Activated CD8-positive, alpha-beta memory T cell treated with anti-CD3 and anti-CD28 coated beads, Interleukin-2, amount 10 ng/mL, durations not matched to agents 7 days and 5 days (primary cell): ENCODE results near the gene RBM6. TPM values are rescaled to one million over a fixed set of nuclear protein-coding genes. Genes with fewer than 3 reads are reported as not detected.

Source experiments
- ATAC-seq: fragments of 150-1000 bp; cut with Tn5 transposase; one replicate; pipeline ENCODE4 v1.10.0; 2021; ENCODE audit warnings: moderate library complexity
- CTCF ChIA-PET: fragments of 350-600 bp; sonication (Branson Sonifier 250); formaldehyde crosslinking; loops from one replicate; lab custom pipeline; 2021; ENCODE audit warnings: antibody characterized with exemption; lab: Charles Lee
- DNase-seq: peaks from one replicate; pipeline ENCODE4 v3.0.0-alpha.2; 2020
- H3K27ac Mint-ChIP-seq: one replicate; pipeline ENCODE4 v1.8.0; 2021; ENCODE audit warnings: mild to moderate bottlenecking, mixed read lengths
- H3K27me3 Mint-ChIP-seq: one replicate; pipeline ENCODE4 v1.8.0; 2021; ENCODE audit warnings: mixed read lengths
- H3K36me3 Mint-ChIP-seq: one replicate; pipeline ENCODE4 v1.8.0; 2021; ENCODE audit warnings: mild to moderate bottlenecking, mixed read lengths
- H3K4me1 Mint-ChIP-seq: one replicate; pipeline ENCODE4 v1.8.0; 2021; ENCODE audit warnings: mixed read lengths
- H3K4me3 Mint-ChIP-seq: one replicate; pipeline ENCODE4 v1.8.0; 2021; ENCODE audit warnings: mild to moderate bottlenecking, moderate library complexity, mixed read lengths
- H3K9me3 Mint-ChIP-seq: one replicate; pipeline ENCODE4 v1.8.0; 2022; ENCODE audit warnings: low read depth, mixed read lengths
- total RNA-seq, 2 experiments: library from RNA; stranded (reverse); gene quantifications; one replicate each; pipeline ENCODE4 v1.2.3, GENCODE V29; 2021

RBM6 gene, protein sequence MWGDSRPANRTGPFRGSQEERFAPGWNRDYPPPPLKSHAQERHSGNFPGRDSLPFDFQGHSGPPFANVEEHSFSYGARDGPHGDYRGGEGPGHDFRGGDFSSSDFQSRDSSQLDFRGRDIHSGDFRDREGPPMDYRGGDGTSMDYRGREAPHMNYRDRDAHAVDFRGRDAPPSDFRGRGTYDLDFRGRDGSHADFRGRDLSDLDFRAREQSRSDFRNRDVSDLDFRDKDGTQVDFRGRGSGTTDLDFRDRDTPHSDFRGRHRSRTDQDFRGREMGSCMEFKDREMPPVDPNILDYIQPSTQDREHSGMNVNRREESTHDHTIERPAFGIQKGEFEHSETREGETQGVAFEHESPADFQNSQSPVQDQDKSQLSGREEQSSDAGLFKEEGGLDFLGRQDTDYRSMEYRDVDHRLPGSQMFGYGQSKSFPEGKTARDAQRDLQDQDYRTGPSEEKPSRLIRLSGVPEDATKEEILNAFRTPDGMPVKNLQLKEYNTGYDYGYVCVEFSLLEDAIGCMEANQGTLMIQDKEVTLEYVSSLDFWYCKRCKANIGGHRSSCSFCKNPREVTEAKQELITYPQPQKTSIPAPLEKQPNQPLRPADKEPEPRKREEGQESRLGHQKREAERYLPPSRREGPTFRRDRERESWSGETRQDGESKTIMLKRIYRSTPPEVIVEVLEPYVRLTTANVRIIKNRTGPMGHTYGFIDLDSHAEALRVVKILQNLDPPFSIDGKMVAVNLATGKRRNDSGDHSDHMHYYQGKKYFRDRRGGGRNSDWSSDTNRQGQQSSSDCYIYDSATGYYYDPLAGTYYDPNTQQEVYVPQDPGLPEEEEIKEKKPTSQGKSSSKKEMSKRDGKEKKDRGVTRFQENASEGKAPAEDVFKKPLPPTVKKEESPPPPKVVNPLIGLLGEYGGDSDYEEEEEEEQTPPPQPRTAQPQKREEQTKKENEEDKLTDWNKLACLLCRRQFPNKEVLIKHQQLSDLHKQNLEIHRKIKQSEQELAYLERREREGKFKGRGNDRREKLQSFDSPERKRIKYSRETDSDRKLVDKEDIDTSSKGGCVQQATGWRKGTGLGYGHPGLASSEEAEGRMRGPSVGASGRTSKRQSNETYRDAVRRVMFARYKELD
- 100 to 1,000 TPM; 108 to 142 TPM for total RNA-seq

DNA sequence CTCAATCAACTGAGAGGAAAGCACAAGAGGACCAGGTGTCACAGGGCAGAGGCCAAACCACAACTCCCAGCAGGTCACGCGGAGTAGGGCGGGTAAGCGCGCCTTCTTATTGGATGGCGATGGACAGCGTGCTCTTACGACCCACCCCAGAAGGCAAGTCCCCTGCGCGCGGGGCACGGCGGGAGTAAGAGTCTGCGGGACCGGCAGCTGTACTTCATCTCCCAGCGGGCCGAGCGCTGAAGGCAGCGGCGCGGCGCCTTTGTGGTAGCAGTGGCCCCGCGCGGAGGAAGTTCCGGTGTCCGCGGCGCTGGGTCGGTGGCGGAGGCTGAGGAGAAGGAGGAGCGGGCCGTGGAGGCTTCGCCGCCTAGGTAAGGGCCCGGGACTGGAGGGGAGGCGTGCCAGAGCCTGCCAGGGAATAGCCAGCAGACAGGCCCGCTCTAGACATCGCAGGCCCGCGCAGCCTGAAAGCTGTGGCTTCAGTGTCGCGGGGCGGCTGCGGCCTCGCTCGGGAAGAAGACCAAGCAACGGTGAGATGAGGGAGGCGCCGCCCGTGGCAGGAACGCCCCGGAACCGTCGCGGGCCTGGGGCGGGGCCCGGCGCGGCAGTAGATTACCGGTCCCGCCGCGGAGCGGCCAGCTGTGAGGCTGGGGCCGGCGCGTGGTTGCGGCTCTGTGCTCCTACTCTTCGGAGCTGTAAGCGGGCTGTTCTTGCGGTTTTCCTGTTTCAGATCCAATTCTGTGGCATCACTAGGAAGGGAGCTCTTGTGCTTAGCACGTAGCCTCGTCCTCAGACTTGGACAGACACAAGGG is at the start of gene RBM6:
Gene RBM6 (plus strand): TSS at position 293 of the 809 bp plus-strand sequence. CDS start 22,492 bp downstream, outside the sequence.
- CTCF ChIA-PET, result interaction anchor here (0.8 to 2.6 kb wide), 6 partner anchors 10 to 306 kb away, joined by 3 to 13 read pairs (median 4); partner anchors contain the start of genes INKA1, MON1A and UBA7
- peaks cover 23% of the 10 kb centered on the region for H3K4me1 Mint-ChIP-seq
- peak; percentile 98 for DNase-seq

DNA sequence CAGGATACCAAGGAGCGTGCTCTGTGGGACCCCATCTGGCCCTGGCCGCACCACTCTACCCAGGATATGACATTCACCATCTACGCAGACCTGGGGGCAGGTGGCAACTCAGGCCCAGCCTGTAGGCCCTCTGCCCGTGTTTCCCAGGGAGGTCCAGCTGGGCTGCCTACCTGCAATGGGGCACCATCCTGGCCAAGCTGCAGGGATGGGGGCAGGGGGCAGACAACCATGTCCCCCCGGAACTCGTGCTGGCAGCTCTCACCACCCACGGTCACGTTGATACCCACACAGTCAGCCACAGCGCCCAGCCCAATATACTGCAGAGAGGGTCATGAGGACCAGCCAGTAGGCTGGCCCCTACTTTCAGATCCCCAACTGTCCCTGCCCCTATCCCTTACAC is 44.2 kb upstream of the RBM6 start:
- no peaks in the 10 kb centered on the region for H3K27me3 Mint-ChIP-seq
- CTCF ChIA-PET, result interaction anchor here (1.1 kb wide), 1 partner anchor 48 kb away, joined by 3 read pairs; no protein-coding TSS in a partner anchor
- H3K4me1 Mint-ChIP-seq, result no peaks in the 10 kb centered on the region
- no peak overlapping the region for H3K4me3 Mint-ChIP-seq
- H3K27ac Mint-ChIP-seq, result no peak overlapping the region
- H3K9me3 Mint-ChIP-seq, result no peaks in the 10 kb centered on the region
- no peak for ATAC-seq
- H3K36me3 Mint-ChIP-seq, result no peaks in the 10 kb centered on the region
- no peak for DNase-seq

More for the DNA sequence above, at the start of gene RBM6:
- Mint-ChIP-seq H3K9me3 (peaks cover 3% of the 10 kb centered on the region), H3K27ac (peak within 1 kb of the TSS; percentile 97), H3K27me3 (no peaks in the 10 kb centered on the region), H3K4me3 (peak within 1 kb of the TSS; percentile 98), H3K36me3 (peaks cover 13% of the 10 kb centered on the region)
- peak; percentile 98 for ATAC-seq

DNA sequence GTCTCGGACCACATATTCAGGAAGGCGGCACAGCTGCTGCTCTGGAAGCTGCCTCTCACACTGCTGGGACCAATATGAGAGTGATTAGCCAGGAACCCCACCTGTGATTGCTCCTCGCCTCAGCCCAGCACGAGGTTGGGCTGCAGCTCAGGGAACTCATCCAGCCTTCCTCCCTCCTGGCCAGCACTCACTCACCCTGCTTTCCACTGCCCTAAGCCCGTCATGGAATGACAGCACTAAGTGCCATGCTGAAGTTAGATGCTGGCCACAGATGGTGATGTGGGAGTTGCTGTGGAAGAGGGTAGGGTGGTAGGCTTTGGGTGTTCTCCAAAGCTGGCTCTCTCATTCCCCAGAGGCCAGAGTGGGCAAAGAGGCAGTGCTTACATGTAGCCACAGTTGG is 43.6 kb upstream of the RBM6 start:
- Mint-ChIP-seq H3K36me3 (no peaks in the 10 kb centered on the region), H3K9me3 (no peaks in the 10 kb centered on the region), H3K27ac (no peak overlapping the region), H3K4me1 (no peaks in the 10 kb centered on the region), H3K4me3 (no peak overlapping the region), H3K27me3 (no peaks in the 10 kb centered on the region)
- DNase-seq (no peak), ATAC-seq (no peak)
- CTCF ChIA-PET, result no interaction called here

GRCh38 chr3:49898991-49899390 is 41.0 kb upstream of the RBM6 start:
- ATAC-seq (no peak), DNase-seq (no peak)
- H3K27me3 Mint-ChIP-seq, result no peaks in the 10 kb centered on the region
- H3K36me3 Mint-ChIP-seq, result peaks cover 1% of the 10 kb centered on the region
- H3K9me3 Mint-ChIP-seq, result no peaks in the 10 kb centered on the region
- no peak overlapping the region for H3K27ac Mint-ChIP-seq
- CTCF ChIA-PET, result no interaction called here
- H3K4me3 Mint-ChIP-seq, result no peak overlapping the region
- H3K4me1 Mint-ChIP-seq, result peaks cover 8% of the 10 kb centered on the region

DNA sequence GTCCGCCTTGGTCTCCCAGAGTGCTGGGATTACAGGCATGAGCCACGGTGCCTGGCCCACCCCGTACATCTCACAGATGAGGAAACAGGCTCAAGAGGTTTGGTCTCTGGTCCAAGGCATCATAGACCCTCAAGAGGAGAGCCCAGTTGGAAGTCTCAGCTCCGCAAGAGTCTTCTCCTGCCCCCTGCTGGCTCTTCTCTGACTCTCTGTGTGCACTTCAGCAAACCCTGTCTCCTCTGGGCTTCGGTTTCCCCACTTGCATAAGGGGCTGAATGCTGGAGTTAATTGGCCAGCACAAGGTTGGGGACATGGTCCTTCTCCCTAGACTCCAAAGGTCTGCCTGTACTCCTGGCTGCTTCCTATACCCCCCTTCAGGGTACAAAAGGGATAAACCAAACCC is 40.1 kb upstream of the RBM6 start:
- no peaks in the 10 kb centered on the region for H3K27me3 Mint-ChIP-seq
- H3K4me1 Mint-ChIP-seq, result peaks cover 15% of the 10 kb centered on the region
- CTCF ChIA-PET, result interaction anchor here (0.6 to 3.0 kb wide), 4 partner anchors 22 to 1910 kb away, joined by 4 to 13 read pairs (median 5); partner anchors contain the start of gene INKA1
- DNase-seq, result no peak
- no peak overlapping the region for H3K27ac Mint-ChIP-seq
- no peaks in the 10 kb centered on the region for H3K9me3 Mint-ChIP-seq
- H3K36me3 Mint-ChIP-seq, result peaks cover 2% of the 10 kb centered on the region
- H3K4me3 Mint-ChIP-seq, result no peak overlapping the region
- no peak for ATAC-seq

DNA sequence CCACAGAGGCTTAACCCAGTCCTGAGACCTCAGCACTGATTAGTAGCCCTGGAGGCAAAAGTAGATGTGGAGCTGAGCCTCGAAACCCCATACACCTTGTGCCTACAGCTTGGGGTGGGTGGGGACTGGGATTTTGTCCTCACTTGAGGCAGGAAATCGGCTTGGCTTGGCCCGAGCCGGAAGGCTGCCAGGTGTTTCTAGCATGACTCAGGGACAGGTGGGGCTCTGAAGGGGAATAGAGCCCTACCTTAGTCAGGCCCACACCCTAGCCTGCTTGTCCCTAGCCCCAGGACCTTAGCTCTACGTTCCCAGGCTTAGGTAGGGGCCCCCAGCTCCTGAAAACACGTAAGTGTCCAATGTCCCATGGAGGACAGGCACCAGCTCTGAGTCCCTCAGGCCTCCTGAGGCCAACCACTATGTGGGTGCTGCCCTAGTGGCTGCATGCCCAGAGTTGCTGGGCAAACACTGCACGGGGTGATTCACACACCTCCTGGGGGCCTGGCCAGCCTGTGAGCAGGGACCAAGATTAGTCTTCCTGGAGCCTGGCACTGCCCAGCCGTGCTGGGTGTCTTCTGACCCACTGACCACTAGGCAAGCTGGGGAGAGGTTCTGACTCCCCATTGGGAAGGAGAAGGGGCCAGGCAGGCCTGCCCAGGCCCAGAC is 39.3 kb upstream of the RBM6 start:
- DNase-seq (no peak), ATAC-seq (no peak)
- CTCF ChIA-PET, result interaction anchor here (1.0 to 3.0 kb wide), 5 partner anchors 23 to 176 kb away, joined by 3 to 13 read pairs (median 5); partner anchors contain the start of gene INKA1
- Mint-ChIP-seq H3K4me3 (no peak overlapping the region), H3K27me3 (no peaks in the 10 kb centered on the region), H3K36me3 (peaks cover 2% of the 10 kb centered on the region), H3K27ac (no peak overlapping the region), H3K9me3 (no peaks in the 10 kb centered on the region), H3K4me1 (peaks cover 21% of the 10 kb centered on the region)

DNA sequence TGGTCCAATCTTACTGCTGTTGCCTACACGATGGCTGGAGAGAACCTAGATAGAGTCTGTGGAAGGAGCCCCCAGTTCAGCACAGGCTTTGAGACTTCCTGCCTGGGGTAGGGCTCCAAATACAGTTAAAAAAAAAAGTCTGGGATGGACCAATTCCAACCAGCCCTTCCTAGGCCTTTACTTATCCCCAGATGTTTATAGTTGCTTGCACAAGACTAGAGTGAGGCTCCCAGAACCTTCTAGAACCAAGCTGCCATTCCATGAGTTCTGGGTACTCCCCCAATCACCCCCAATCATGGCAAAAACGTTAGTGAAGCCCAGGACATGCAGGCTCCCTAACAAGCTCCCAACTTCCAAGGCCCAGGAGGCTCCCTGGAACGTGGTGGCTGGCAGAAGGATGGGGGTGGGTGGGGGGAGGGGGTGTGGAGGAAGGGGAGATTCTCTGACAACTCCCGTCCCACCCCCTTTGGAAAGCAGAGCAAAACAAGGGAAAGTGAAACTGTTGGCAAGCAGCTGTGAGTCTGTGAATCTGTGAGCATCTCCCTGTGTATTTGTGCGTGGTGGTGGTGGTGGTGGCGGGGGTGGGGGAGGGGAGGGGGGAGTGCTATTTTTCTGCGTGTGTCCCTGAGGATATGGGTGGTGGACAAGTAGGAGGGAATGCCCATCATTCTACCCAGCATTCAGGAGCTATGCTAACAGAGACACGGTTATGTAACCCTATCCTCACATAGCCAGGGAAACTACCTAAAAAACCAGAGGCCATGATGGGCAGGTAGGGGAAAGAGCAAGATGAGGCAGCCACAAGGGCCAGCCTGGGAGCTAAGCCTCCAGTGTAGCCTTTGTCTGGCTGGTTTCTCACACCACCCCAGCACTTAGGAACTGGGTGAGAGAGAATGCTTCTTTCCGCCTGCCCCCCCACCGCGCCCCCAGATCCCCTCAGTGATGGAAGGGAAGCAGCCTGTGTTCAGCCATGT is 38.3 kb upstream of the RBM6 start:
- ATAC-seq (no peak), DNase-seq (no peak)
- Mint-ChIP-seq H3K27me3 (no peaks in the 10 kb centered on the region), H3K4me1 (peaks cover 31% of the 10 kb centered on the region), H3K36me3 (peaks cover 2% of the 10 kb centered on the region), H3K9me3 (no peaks in the 10 kb centered on the region), H3K27ac (no peak overlapping the region), H3K4me3 (no peak overlapping the region)
- CTCF ChIA-PET, result interaction anchor here (0.6 to 3.0 kb wide), 5 partner anchors 37 to 292 kb away, joined by 3 to 13 read pairs (median 4); partner anchors contain the start of gene INKA1

DNA sequence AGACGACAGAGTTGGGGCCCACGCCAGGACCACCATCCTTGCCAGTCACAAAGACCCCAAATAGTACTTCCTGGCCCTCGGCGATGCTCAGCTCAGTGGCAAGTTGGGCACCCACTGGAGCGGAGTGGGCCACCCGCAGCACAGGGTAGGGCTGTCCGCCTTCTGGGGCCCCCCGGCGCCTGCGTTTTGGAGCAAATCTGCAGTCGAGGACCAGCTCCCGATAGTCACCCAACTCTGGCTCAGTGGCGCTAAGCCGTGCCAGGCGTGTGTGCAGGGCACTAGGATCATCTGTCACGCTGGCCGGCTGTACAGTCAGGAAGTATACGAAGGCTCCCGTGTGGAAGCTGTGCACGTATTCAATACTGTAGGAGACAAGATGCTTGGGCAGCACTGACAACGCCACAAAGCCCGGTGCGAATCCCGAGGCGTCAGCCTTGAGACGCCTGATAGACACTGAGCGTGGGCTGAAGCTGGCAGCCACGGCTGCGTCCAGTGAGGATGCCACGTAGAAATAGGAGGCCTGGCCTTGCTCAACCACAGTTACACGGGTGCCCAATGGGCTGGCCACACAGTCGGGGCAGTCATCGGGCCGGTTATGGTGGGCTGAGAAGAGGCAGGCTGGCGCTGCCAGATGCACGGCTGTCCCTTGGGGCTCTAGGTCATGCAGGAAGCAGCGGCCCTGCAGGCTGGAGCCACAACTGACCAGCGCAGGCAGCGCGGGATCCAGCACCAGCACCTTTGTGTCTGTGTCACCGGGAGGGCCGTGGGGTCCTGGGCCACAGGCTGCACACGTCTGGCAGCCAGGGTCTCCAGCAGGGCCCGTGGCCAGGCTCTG is 37.2 kb upstream of the RBM6 start:
- DNase-seq (no peak), ATAC-seq (no peak)
- Mint-ChIP-seq H3K4me3 (peak overlapping the region; percentile 9), H3K27ac (no peak overlapping the region), H3K36me3 (peaks cover 2% of the 10 kb centered on the region), H3K27me3 (no peaks in the 10 kb centered on the region), H3K9me3 (no peaks in the 10 kb centered on the region), H3K4me1 (peaks cover 35% of the 10 kb centered on the region)
- CTCF ChIA-PET, result interaction anchor here (0.6 to 3.0 kb wide), 4 partner anchors 38 to 291 kb away, joined by 3 to 13 read pairs (median 6); partner anchors contain the start of gene INKA1

DNA sequence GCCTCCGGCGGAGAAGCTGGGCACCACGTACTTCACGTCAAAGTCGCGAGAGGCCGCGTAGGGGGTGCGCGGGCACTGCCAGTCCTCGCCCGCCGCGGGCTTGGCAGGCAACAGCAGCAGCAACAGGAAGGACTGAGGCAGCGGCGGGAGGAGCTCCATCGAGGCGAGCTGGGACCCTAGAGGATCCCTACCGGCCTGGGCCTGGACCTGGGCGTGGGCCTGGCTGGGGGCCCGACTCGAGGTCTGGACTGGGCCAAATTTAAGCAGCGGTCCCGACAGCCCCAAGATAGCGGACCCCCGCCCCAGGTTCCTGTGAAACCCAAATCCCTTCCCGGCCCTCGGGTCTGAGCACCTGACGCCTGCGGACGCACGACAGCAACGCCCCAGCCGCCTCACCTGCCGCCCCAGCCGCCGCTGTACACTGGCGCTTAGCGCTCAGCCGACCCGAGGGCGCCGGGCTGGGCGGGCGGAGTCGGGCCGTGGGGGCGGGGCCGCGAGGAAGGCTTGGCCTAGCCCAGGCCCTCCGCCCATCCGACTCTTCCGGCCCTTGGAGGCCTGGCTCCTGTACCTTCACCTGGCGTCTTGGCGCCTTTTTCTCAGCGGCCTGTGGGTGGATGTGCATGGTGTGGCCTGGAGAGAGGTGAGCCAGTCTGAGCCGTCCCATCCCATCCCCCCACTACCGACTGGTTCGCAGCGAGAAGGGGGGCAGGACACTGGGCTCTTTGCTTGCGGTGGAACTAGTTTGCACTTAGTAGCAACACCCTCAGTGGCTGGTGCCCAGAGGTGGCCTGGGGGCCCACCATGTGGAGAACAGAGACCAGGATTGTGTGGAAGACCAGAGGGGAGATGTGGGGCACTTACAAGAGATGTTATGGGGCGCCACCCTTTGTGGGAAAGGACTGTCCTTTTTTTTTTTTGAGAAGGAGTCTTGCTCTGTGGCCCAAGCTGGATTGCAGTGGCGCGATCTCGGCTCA is 36.2 kb upstream of the RBM6 start, which contains the start of gene MST1R:
Gene MST1R (minus strand): TSS at position 423 of the 974 bp plus-strand sequence. CDS start 264 bp downstream, at position 159.
- Mint-ChIP-seq H3K27ac (peak within 1 kb of the TSS; percentile 93), H3K4me3 (peak within 1 kb of the TSS; percentile 96), H3K36me3 (peaks cover 2% of the 10 kb centered on the region), H3K27me3 (no peaks in the 10 kb centered on the region), H3K4me1 (peaks cover 35% of the 10 kb centered on the region), H3K9me3 (no peaks in the 10 kb centered on the region)
- peak; percentile 99 for ATAC-seq
- CTCF ChIA-PET, result interaction anchor here (0.7 to 0.9 kb wide), 3 partner anchors 9 to 101 kb away, joined by 3 to 4 read pairs (median 3); partner anchors contain the start of gene INKA1
- peak; percentile 92 for DNase-seq
